Neural cell (in vitro differentiated cells): ENCODE measurements around the gene MECP2. TPM values are rescaled to one million over a fixed set of nuclear protein-coding genes. Genes with fewer than 3 reads are reported as not detected.

Experiments used
- H2AFZ ChIP-seq: fragments of 200-600, 300-800 bp; sonication (generic), shearing (Covaris generic); 2 replicates; pipeline ENCODE4 v1.6.0; 2014; ENCODE audit warnings: low read depth, mild to moderate bottlenecking, antibody characterized with exemption, low read length, moderate library complexity
- H3F3A ChIP-seq: fragments of 200-600 bp; shearing (Covaris generic); 2 replicates; pipeline ENCODE4 v1.6.1; 2016; ENCODE audit warnings: mild to moderate bottlenecking, moderate library complexity, mixed read lengths, antibody characterized with exemption, low read length; ENCODE audit not compliant: insufficient read depth, poor library complexity, severe bottlenecking
- H3K27ac ChIP-seq: fragments of 200-600, 300-800 bp; sonication (generic), shearing (Covaris generic); 2 replicates; pipeline ENCODE4 v1.5.1; 2014; ENCODE audit warnings: mild to moderate bottlenecking, low read length, moderate library complexity
- H3K27me3 ChIP-seq: fragments of 300-800, 200-600 bp; sonication (generic), shearing (Covaris generic); 2 replicates; pipeline ENCODE4 v1.6.0; 2014; ENCODE audit warnings: mild to moderate bottlenecking, low read depth, low read length, moderate library complexity; ENCODE audit not compliant: insufficient read depth
- H3K36me3 ChIP-seq: fragments of 300-800, 200-600 bp; sonication (generic), shearing (Covaris generic); 2 replicates; pipeline ENCODE4 v1.5.1; 2014; ENCODE audit warnings: mild to moderate bottlenecking, antibody characterized with exemption, low read length, moderate library complexity; ENCODE audit not compliant: insufficient read depth
- H3K4me2 ChIP-seq: fragments of 300-800, 200-600 bp; sonication (generic), shearing (Covaris generic); 2 replicates; pipeline ENCODE4 v1.6.0; 2014; ENCODE audit warnings: mild to moderate bottlenecking, low read length
- H3K4me3 ChIP-seq: fragments of 300-800, 200-600 bp; sonication (generic), shearing (Covaris generic); 2 replicates; pipeline ENCODE4 v1.5.1; 2014; ENCODE audit warnings: mild to moderate bottlenecking, low read length, moderate library complexity
- H3K79me2 ChIP-seq: fragments of 200-600 bp; shearing (Covaris generic); replicated peaks from 2 replicates; pipeline ENCODE4 v1.6.0; 2014; ENCODE audit warnings: mild to moderate bottlenecking, low read length, moderate library complexity; ENCODE audit not compliant: insufficient read depth
- H3K9ac ChIP-seq: fragments of 300-800, 200-600 bp; sonication (generic), shearing (Covaris generic); 2 replicates; pipeline ENCODE4 v1.6.1; 2016; ENCODE audit warnings: mild to moderate bottlenecking, low read length, mixed read lengths
- H3K9me2 ChIP-seq: fragments of 200-600 bp; shearing (Covaris generic); 2 replicates; pipeline ENCODE4 v1.6.1; 2016; ENCODE audit warnings: mild to moderate bottlenecking, low read length, mixed read lengths; ENCODE audit not compliant: insufficient read depth
- H3K9me3 ChIP-seq: fragments of 200-600, 300-800 bp; sonication (generic), shearing (Covaris generic); 2 replicates; pipeline ENCODE4 v1.6.1; 2016; ENCODE audit warnings: mild to moderate bottlenecking, mixed run types, low read length, moderate library complexity, mixed read lengths
- H4K20me1 ChIP-seq: fragments of 200-600 bp; shearing (Covaris generic); 2 replicates; pipeline ENCODE4 v1.6.1; 2016; ENCODE audit warnings: mild to moderate bottlenecking, mixed run types; ENCODE audit not compliant: insufficient read depth
- CTCF ChIP-seq: fragments of 450-650 bp; IDR thresholded peaks from 2 replicates; pipeline ENCODE4 v1.5.1; 2014; ENCODE audit warnings: antibody characterized with exemption, mild to moderate bottlenecking, moderate library complexity; ENCODE audit not compliant: poor library complexity, severe bottlenecking
- EP300 ChIP-seq: fragments of 450-650 bp; conservative IDR thresholded peaks from 2 replicates; pipeline ENCODE4 v1.6.1; 2014; ENCODE audit warnings: antibody characterized with exemption, mild to moderate bottlenecking, moderate library complexity; ENCODE audit not compliant: poor library complexity, severe bottlenecking
- EZH2 ChIP-seq: fragments of 200-600, 300-800 bp; shearing (Covaris generic), sonication (generic); IDR thresholded peaks from 2 replicates; pipeline ENCODE4 v1.6.1; 2014; ENCODE audit warnings: antibody characterized with exemption, low read length, borderline replicate concordance, mild to moderate bottlenecking; ENCODE audit not compliant: insufficient read depth, poor library complexity, severe bottlenecking
- MXI1 ChIP-seq: fragments of 450-650 bp; conservative IDR thresholded peaks from 2 replicates; pipeline ENCODE4 v1.6.1; 2014; ENCODE audit warnings: antibody characterized with exemption, mild to moderate bottlenecking; ENCODE audit not compliant: poor library complexity, severe bottlenecking
- POLR2AphosphoS5 ChIP-seq: IDR thresholded peaks from 2 replicates; pipeline ENCODE4 v1.6.1; 2012
- RAD21 ChIP-seq: fragments of 450-650 bp; conservative IDR thresholded peaks from 2 replicates; pipeline ENCODE4 v1.6.1; 2014; ENCODE audit warnings: antibody characterized with exemption, mild to moderate bottlenecking, moderate library complexity
- REST ChIP-seq: IDR thresholded peaks from 2 replicates; pipeline ENCODE4 v1.6.1; 2012; ENCODE audit warnings: borderline replicate concordance
- SMC3 ChIP-seq: fragments of 450-650 bp; conservative IDR thresholded peaks from 2 replicates; pipeline ENCODE4 v1.6.1; 2014; ENCODE audit warnings: antibody characterized with exemption, mild to moderate bottlenecking, moderate library complexity; ENCODE audit not compliant: poor library complexity
- TAF1 ChIP-seq: IDR thresholded peaks from 2 replicates; pipeline ENCODE4 v1.6.1; 2012; ENCODE audit warnings: low read depth
- polyA plus RNA-seq: library from polyadenylated mRNA; depleted of rRNA; stranded (reverse); fragments of >200 nt; gene quantifications from 2 replicates; pipeline ENCODE4 v1.2.3, GENCODE V29; 2014

The MECP2 gene
- polyA plus RNA-seq, 1 donor from 2014 or later = 14.5 TPM

- no peaks in the 10 kb centered on the region for H3K79me2 ChIP-seq
- no peaks in the 10 kb centered on the region for H3K9me3 ChIP-seq
- H4K20me1 ChIP-seq = no peaks in the 10 kb centered on the region
- H2AFZ ChIP-seq = no peak overlapping the region
- H3K9ac ChIP-seq = no peak overlapping the region
- no peaks in the 10 kb centered on the region for H3K9me2 ChIP-seq
- no peaks in the 10 kb centered on the region for H3K27me3 ChIP-seq
- no peak overlapping the region for H3K4me3 ChIP-seq
- TF ChIP-seq SMC3 (no peak), EZH2 (no peak), CTCF (no peak), MXI1 (no peak), RAD21 (no peak), TAF1 (no peak), REST (no peak), EP300 (no peak)
- no peaks in the 10 kb centered on the region for H3F3A ChIP-seq
- no peaks in the 10 kb centered on the region for H3K36me3 ChIP-seq
- H3K4me2 ChIP-seq = no peak overlapping the region
- no peak overlapping the region for H3K27ac ChIP-seq
Measured at GRCh38 chrX:154040307-154040756, 57.2 kb downstream of the MECP2 start.

- Histone ChIP-seq H3K4me2 (no peak overlapping the region), H3F3A (no peaks in the 10 kb centered on the region), H3K9me3 (no peaks in the 10 kb centered on the region), H3K36me3 (no peaks in the 10 kb centered on the region), H3K9ac (no peak overlapping the region), H3K4me3 (no peak overlapping the region), H3K9me2 (no peaks in the 10 kb centered on the region), H3K27me3 (no peaks in the 10 kb centered on the region), H3K27ac (no peak overlapping the region), H4K20me1 (no peaks in the 10 kb centered on the region), H3K79me2 (no peaks in the 10 kb centered on the region), H2AFZ (no peak overlapping the region)
- TF ChIP-seq RAD21 (no peak), REST (no peak), CTCF (no peak), EP300 (no peak), POLR2AphosphoS5 (no peak), TAF1 (no peak), MXI1 (no peak), SMC3 (no peak), EZH2 (no peak)
Measured at GRCh38 chrX:154039577-154039976, 57.9 kb downstream of the MECP2 start.
